ENCODE results near the gene MVD.
A peak's percentile ranks its signal among the peaks of the same experiment; 100 is the strongest.
"Not testable (repeated sequence)": the region's sequence is repeated elsewhere in the genome, so short reads cannot be mapped to it uniquely, and the experiment has no call there.

Gene MVD

GRCh38 chr16:88681709-88682451 lies 19.0 kb upstream of the MVD start:
- no peak for DNase-seq (ENCODE audit: low read depth, low spot score)

GRCh38 chr16:88681084-88681680 lies 18.3 kb upstream of the MVD start:
- peak; percentile 40 for DNase-seq (ENCODE audit: low read depth, low spot score)

GRCh38 chr16:88680554-88681083 lies 17.7 kb upstream of the MVD start:
- no peak for DNase-seq (ENCODE audit: low read depth, low spot score)

- no peak for DNase-seq (ENCODE audit: low read depth, low spot score)
These were observed 15.5 kb upstream of the MVD start for GRCh38 chr16:88678224-88678979.

- no peak for DNase-seq (ENCODE audit: low read depth, low spot score)
These were observed 14.8 kb upstream of the MVD start for GRCh38 chr16:88677721-88678120.

GRCh38 chr16:88676502-88677242 lies 13.8 kb upstream of the MVD start:
- DNase-seq (ENCODE audit: low read depth, low spot score) = no peak

- no peak for DNase-seq (ENCODE audit: low read depth, low spot score)
These were observed 11.0 kb upstream of the MVD start for GRCh38 chr16:88673716-88674379.

- DNase-seq (ENCODE audit: low read depth, low spot score) = peak; percentile 50
These were observed 9.9 kb upstream of the MVD start for GRCh38 chr16:88672776-88673175.

- no peak for DNase-seq (ENCODE audit: low read depth, low spot score)
These were observed 8.9 kb upstream of the MVD start for GRCh38 chr16:88671806-88672205.

- DNase-seq (ENCODE audit: low read depth, low spot score) = no peak
These were observed 7.1 kb upstream of the MVD start for GRCh38 chr16:88669980-88670379.

- not testable (repeated sequence) for DNase-seq (ENCODE audit: low read depth, low spot score)
These were observed 6.6 kb upstream of the MVD start for GRCh38 chr16:88669493-88669892.

- no peak for DNase-seq (ENCODE audit: low read depth, low spot score)
These were observed 4.6 kb upstream of the MVD start for GRCh38 chr16:88667461-88667860.

- no peak for DNase-seq (ENCODE audit: low read depth, low spot score)
These were observed 2.7 kb upstream of the MVD start for GRCh38 chr16:88665570-88665969.

GRCh38 chr16:88665148-88665547 lies 2.3 kb upstream of the MVD start:
- no peak for DNase-seq (ENCODE audit: low read depth, low spot score)

- DNase-seq (ENCODE audit: low read depth, low spot score) = no peak
These were observed 559 bp downstream of the MVD start for GRCh38 chr16:88662222-88662842.

- DNase-seq (ENCODE audit: low read depth, low spot score) = no peak
These were observed 1.4 kb downstream of the MVD start for GRCh38 chr16:88661468-88661867.

GRCh38 chr16:88659160-88659559 lies 3.7 kb downstream of the MVD start:
- DNase-seq (ENCODE audit: low read depth, low spot score) = no peak

- no peak for DNase-seq (ENCODE audit: low read depth, low spot score)
These were observed 4.2 kb downstream of the MVD start for GRCh38 chr16:88658714-88659113.

GRCh38 chr16:88657371-88657770 lies 5.5 kb downstream of the MVD start:
- DNase-seq (ENCODE audit: low read depth, low spot score) = no peak

GRCh38 chr16:88656291-88656980 lies 6.5 kb downstream of the MVD start:
- no peak for DNase-seq (ENCODE audit: low read depth, low spot score)
